Ovary (tissue), 3 donors: ENCODE data around the gene RASGRF2.

Source experiments
- POLR2A ChIP-seq: fragments of 450-650 bp; IDR thresholded peaks from one replicate; pipeline ENCODE4 v1.6.1; 2017; ENCODE audit warnings: antibody characterized with exemption, mild to moderate bottlenecking, moderate library complexity
- TF ChIP-seq, protein P1 (sequence below), 3 donors: fragments of 450-650 bp in 2 of 3; fragments of 200-600 bp in 1 of 3; IDR thresholded peaks; one replicate each; pipeline versions ENCODE4 v1.5.1 to v1.8.0; 2016 to 2022; ENCODE audit warnings: antibody characterized with exemption in 3 of 3, mild to moderate bottlenecking in 1 of 3
- donor health status: DM: no; HTN: no; CAD: no.

DNA sequence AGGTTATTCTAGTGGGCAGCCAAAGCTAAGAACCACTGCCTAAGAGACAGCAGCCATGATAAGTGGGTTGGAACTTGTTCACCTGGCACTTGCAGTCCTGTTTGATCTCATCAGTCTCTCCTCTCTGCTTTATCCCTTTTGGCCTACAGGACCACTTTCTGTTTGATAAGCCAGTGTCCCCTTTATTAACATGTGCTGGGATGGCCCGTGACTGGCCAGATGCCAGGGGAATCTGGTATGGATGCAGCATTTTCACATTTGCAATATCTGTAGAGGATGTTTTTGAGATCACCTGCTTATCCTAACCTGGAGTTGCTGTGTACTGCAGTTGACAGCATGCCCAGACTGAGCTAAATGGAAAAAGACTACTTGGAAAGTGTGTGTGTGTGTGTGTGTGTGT, 296.6 kb downstream of the RASGRF2 start:
- TF ChIP-seq POLR2A = no peak
- TF ChIP-seq, protein P1, sequence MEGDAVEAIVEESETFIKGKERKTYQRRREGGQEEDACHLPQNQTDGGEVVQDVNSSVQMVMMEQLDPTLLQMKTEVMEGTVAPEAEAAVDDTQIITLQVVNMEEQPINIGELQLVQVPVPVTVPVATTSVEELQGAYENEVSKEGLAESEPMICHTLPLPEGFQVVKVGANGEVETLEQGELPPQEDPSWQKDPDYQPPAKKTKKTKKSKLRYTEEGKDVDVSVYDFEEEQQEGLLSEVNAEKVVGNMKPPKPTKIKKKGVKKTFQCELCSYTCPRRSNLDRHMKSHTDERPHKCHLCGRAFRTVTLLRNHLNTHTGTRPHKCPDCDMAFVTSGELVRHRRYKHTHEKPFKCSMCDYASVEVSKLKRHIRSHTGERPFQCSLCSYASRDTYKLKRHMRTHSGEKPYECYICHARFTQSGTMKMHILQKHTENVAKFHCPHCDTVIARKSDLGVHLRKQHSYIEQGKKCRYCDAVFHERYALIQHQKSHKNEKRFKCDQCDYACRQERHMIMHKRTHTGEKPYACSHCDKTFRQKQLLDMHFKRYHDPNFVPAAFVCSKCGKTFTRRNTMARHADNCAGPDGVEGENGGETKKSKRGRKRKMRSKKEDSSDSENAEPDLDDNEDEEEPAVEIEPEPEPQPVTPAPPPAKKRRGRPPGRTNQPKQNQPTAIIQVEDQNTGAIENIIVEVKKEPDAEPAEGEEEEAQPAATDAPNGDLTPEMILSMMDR (IDR thresholded peaks at IDR 0.05) = no peak
